OCI-LY3 (cell line): ENCODE results near the gene HELT.

Source experiments
- EZH2phosphoT487 ChIP-seq: fragments of 200-600 bp; shearing (Covaris generic); IDR thresholded peaks from 2 replicates; pipeline ENCODE4 v1.6.1; 2018; ENCODE audit warnings: antibody characterized with exemption, mixed run types, low read depth
- TF ChIP-seq, protein P1 (sequence below): fragments of 200-600, 300-600 bp; sonication (generic); IDR thresholded peaks from 2 replicates; pipeline ENCODE4 v1.5.1; 2014; ENCODE audit warnings: antibody characterized with exemption, low read length, low read depth

DNA sequence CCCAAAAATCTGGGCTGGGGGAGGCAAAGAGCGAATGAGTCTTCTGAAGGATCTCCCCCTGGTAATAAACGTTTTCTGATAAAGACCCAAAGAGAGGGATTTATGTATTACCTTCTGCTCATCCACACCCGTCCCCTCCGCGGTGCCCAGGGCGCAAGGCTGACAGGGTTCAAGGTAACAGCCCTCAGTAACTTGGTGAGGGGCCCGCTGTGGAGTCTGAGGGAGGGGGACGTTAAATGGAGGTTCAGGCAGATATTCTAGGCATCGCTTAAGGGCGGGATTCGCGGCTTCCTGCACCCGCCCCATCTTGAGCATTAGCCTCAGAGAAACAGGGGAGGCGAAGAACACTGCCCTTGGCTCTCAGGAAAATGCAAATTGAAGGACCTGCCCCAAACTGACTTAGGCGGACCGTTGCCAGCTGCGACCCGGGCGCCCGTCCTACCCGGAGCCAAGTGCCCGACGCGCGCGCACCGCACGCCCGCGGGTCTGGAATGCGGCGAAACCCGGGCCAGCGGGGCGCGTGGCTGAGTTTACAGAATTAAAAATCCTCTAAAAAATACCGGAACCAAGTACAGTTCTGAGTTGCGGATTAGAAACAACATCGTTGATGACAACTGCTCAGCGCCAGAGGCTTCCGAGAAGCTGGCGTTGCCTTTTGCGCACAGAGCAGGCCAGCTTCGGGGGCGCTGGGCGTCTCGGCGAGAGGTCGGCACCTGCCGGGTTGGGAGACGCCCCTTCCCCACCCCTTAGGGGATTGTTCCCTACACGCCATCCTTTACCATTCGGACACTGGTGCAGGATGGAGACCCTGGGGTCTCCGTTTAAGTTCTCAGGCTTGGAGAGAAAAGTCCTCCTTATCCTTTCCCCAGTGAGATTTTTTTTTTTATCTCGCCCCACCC, 2.8 kb downstream of the HELT start:
- TF ChIP-seq, protein P1, sequence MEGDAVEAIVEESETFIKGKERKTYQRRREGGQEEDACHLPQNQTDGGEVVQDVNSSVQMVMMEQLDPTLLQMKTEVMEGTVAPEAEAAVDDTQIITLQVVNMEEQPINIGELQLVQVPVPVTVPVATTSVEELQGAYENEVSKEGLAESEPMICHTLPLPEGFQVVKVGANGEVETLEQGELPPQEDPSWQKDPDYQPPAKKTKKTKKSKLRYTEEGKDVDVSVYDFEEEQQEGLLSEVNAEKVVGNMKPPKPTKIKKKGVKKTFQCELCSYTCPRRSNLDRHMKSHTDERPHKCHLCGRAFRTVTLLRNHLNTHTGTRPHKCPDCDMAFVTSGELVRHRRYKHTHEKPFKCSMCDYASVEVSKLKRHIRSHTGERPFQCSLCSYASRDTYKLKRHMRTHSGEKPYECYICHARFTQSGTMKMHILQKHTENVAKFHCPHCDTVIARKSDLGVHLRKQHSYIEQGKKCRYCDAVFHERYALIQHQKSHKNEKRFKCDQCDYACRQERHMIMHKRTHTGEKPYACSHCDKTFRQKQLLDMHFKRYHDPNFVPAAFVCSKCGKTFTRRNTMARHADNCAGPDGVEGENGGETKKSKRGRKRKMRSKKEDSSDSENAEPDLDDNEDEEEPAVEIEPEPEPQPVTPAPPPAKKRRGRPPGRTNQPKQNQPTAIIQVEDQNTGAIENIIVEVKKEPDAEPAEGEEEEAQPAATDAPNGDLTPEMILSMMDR: no peak
- TF ChIP-seq EZH2phosphoT487: no peak
